Activated naive CD4-positive, alpha-beta T cell treated with Interleukin-2 at 50 U/mL for 16 hours (primary cell): ENCODE results near the gene GPR137.

Source experiments
- DNase-seq: peaks from one replicate; pipeline ENCODE4 v3.0.0-alpha.2; 2020

The GPR137 gene

GRCh38 chr11:64287676-64288352, 2.2 kb downstream of the GPR137 start:
- DNase-seq = no peak

GRCh38 chr11:64288353-64288750, 2.7 kb downstream of the GPR137 start:
- DNase-seq = no peak

GRCh38 chr11:64289002-64289564, 3.4 kb downstream of the GPR137 start:
- DNase-seq = no peak

GRCh38 chr11:64290352-64291261, 5.0 kb downstream of the GPR137 start:
- no peak for DNase-seq

GRCh38 chr11:64291262-64291751, 5.7 kb downstream of the GPR137 start, which contains the start of gene KCNK4:
Gene KCNK4, plus strand, starts transcription at chr11:64291302. Its CDS starts 1,717 bp downstream, at chr11:64293019.
- no peak for DNase-seq

- peak; percentile 22 for DNase-seq
Measured at GRCh38 chr11:64291752-64292459, 6.3 kb downstream of the GPR137 start.

GRCh38 chr11:64292460-64293254, 7.0 kb downstream of the GPR137 start:
- DNase-seq = no peak

- DNase-seq = no peak
Measured at GRCh38 chr11:64294774-64295173, 9.1 kb downstream of the GPR137 start.

- DNase-seq = no peak
Measured at GRCh38 chr11:64295760-64296159, 10.1 kb downstream of the GPR137 start.

- DNase-seq = no peak
Measured at GRCh38 chr11:64296236-64296635, 10.6 kb downstream of the GPR137 start.

- no peak for DNase-seq
Measured at GRCh38 chr11:64296830-64297698, 11.4 kb downstream of the GPR137 start.

- no peak for DNase-seq
Measured at GRCh38 chr11:64297699-64298358, 12.2 kb downstream of the GPR137 start.

GRCh38 chr11:64298966-64299846, 13.6 kb downstream of the GPR137 start:
- no peak for DNase-seq

GRCh38 chr11:64299847-64300648, 14.4 kb downstream of the GPR137 start, which contains the start of gene CATSPERZ:
Gene CATSPERZ, plus strand, starts transcription at chr11:64300358. Its CDS starts 53 bp downstream, at chr11:64300411.
- DNase-seq = peak; percentile 26

- no peak for DNase-seq
Measured at GRCh38 chr11:64303109-64304031, 17.7 kb downstream of the GPR137 start.

- no peak for DNase-seq
Measured at GRCh38 chr11:64304032-64304315, 18.3 kb downstream of the GPR137 start.

- peak; percentile 93 for DNase-seq
Measured at GRCh38 chr11:64304316-64305072, 18.8 kb downstream of the GPR137 start.
